ENCODE measurements around the gene SMPX. TPM values are rescaled to one million over a fixed set of nuclear protein-coding genes. Genes with fewer than 3 reads are reported as not detected.

SMPX gene
- total RNA-seq, 2 experiments from 2014 or later = not detected

DNA sequence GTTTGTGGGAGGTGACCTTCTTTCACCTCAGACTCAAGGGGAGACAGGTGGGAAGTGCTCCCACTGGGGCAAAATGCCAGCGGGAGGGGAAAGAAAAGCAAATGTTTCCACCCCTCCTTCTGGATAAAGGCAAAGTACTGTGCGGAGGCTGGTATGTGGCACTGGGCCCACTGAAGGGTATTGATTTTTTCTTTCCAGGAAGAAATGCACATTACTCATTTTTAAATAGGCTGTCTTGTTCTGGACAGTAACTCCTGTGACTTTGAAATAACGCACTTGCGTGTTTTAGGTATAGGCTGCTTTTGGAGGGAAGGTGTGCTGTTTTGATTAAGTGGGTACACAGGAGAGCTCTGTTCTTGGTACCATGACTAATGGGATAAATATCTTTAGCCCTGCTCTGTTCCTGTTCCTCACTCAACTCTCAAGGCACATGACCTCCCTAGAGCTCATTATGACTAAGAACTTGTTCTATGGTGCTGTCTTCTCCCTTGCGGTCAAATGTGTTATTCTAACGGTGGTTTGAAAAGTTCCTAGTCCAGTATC lies 40.8 kb upstream of the SMPX start:
- POLR2A ChIA-PET = no interaction called here
- no peaks in the 10 kb centered on the region for H3K79me2 ChIP-seq (ENCODE audit: insufficient read depth, low read depth, low read length)
- CTCF ChIA-PET (ENCODE audit: unreplicated experiment) = no interaction called here
- H3K4me2 ChIP-seq (ENCODE audit: low read length) = no peak overlapping the region
- H3K9me2 ChIP-seq (ENCODE audit: insufficient read depth, low read length) = no peaks in the 10 kb centered on the region
- no peaks in the 10 kb centered on the region for H4K20me1 ChIP-seq (ENCODE audit: insufficient read depth, low read length)
- no peak overlapping the region for H3K4me3 ChIP-seq (ENCODE audit: low read depth, low read length, poor library complexity, severe bottlenecking)
- no peak overlapping the region for H2AFZ ChIP-seq (ENCODE audit: low read length)
- intact Hi-C loops (cut with micrococcal nuclease; ENCODE audit: unreplicated experiment) = no loop called here
- H3K9me3 ChIP-seq (ENCODE audit: low read length) = no peaks in the 10 kb centered on the region
- H3K27ac ChIP-seq (ENCODE audit: low read depth, low read length, poor library complexity, severe bottlenecking) = no peak overlapping the region
- no peaks in the 10 kb centered on the region for H3K4me1 ChIP-seq (ENCODE audit: insufficient read depth, low read length, poor library complexity, severe bottlenecking)
- DNase-seq (ENCODE audit: low spot score) = no peak
- TF ChIP-seq EZH2phosphoT487 (IDR thresholded peaks at IDR 0.05; ENCODE audit: borderline replicate concordance, low read depth, low read length) = no peak
- TF ChIP-seq, protein P1, sequence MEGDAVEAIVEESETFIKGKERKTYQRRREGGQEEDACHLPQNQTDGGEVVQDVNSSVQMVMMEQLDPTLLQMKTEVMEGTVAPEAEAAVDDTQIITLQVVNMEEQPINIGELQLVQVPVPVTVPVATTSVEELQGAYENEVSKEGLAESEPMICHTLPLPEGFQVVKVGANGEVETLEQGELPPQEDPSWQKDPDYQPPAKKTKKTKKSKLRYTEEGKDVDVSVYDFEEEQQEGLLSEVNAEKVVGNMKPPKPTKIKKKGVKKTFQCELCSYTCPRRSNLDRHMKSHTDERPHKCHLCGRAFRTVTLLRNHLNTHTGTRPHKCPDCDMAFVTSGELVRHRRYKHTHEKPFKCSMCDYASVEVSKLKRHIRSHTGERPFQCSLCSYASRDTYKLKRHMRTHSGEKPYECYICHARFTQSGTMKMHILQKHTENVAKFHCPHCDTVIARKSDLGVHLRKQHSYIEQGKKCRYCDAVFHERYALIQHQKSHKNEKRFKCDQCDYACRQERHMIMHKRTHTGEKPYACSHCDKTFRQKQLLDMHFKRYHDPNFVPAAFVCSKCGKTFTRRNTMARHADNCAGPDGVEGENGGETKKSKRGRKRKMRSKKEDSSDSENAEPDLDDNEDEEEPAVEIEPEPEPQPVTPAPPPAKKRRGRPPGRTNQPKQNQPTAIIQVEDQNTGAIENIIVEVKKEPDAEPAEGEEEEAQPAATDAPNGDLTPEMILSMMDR (conservative IDR thresholded peaks at IDR 0.05; ENCODE audit: low read length) = no peak
- BruUV-seq (replicated peaks) = no TSS peak
- no peaks in the 10 kb centered on the region for H3K36me3 ChIP-seq (ENCODE audit: insufficient read depth, low read length)

DNA sequence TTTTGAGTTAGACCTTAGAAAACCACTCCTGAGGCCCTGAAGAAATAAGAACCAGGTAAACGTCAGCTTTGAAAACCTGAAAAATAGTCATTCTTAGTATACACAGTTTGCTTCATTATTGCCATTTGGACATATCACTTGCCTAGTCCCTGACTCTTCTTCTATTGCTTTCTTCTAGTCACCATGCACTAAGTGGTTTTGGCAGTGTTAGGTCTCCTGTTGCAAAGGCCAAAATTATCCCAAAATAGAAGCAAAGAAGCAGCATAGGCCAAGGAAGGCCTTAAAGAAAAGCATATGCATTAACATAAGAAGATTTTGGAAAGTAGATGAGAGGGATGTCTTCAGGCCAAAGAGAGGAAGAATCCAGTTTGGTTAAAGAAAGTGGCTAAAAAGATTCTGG lies 24.1 kb upstream of the SMPX start:
- Histone ChIP-seq H4K20me1 (ENCODE audit: insufficient read depth, low read length) (no peaks in the 10 kb centered on the region), H2AFZ (ENCODE audit: low read length) (no peak overlapping the region), H3K9me3 (ENCODE audit: low read length) (no peaks in the 10 kb centered on the region), H3K36me3 (ENCODE audit: insufficient read depth, low read length) (no peaks in the 10 kb centered on the region), H3K4me3 (ENCODE audit: low read depth, low read length, poor library complexity, severe bottlenecking) (no peak overlapping the region), H3K27ac (ENCODE audit: low read depth, low read length, poor library complexity, severe bottlenecking) (no peak overlapping the region), H3K4me2 (ENCODE audit: low read length) (no peak overlapping the region), H3K9me2 (ENCODE audit: insufficient read depth, low read length) (no peaks in the 10 kb centered on the region), H3K79me2 (ENCODE audit: insufficient read depth, low read depth, low read length) (no peaks in the 10 kb centered on the region), H3K4me1 (ENCODE audit: insufficient read depth, low read length, poor library complexity, severe bottlenecking) (no peaks in the 10 kb centered on the region)
- no peak for DNase-seq (ENCODE audit: low spot score)
- TF ChIP-seq, protein P1 (conservative IDR thresholded peaks at IDR 0.05; ENCODE audit: low read length) = no peak
- no peak for TF ChIP-seq EZH2phosphoT487 (IDR thresholded peaks at IDR 0.05; ENCODE audit: borderline replicate concordance, low read depth, low read length)
- intact Hi-C loops (cut with micrococcal nuclease; ENCODE audit: unreplicated experiment) = no loop called here
- POLR2A ChIA-PET = no interaction called here
- CTCF ChIA-PET (ENCODE audit: unreplicated experiment) = no interaction called here
- no TSS peak for BruUV-seq (replicated peaks)

DNA sequence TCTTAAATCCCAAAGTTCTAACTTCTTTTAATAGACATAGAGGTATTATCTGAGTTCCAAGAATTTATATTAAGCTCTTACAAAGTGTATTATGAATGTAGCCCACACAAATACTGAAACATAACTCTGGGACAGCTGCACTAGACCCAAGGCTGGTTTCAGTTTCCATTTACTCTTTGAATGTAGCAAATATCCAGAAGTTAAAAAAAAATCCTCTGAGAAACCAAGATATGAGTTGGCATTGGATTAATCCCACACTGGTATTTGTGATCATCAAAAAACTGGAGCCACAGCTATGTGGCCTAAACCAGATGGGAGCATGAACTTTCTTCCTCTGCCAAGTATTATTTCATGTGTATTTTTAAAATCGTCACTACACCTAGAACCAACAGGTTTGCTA lies 23.6 kb upstream of the SMPX start:
- no TSS peak for BruUV-seq (replicated peaks)
- CTCF ChIA-PET (ENCODE audit: unreplicated experiment) = no interaction called here
- no peak for DNase-seq (ENCODE audit: low spot score)
- Histone ChIP-seq H2AFZ (ENCODE audit: low read length) (no peak overlapping the region), H3K9me3 (ENCODE audit: low read length) (no peaks in the 10 kb centered on the region), H3K9me2 (ENCODE audit: insufficient read depth, low read length) (no peaks in the 10 kb centered on the region), H3K4me1 (ENCODE audit: insufficient read depth, low read length, poor library complexity, severe bottlenecking) (no peaks in the 10 kb centered on the region), H3K36me3 (ENCODE audit: insufficient read depth, low read length) (no peaks in the 10 kb centered on the region), H3K4me2 (ENCODE audit: low read length) (no peak overlapping the region), H4K20me1 (ENCODE audit: insufficient read depth, low read length) (no peaks in the 10 kb centered on the region), H3K4me3 (ENCODE audit: low read depth, low read length, poor library complexity, severe bottlenecking) (no peak overlapping the region), H3K27ac (ENCODE audit: low read depth, low read length, poor library complexity, severe bottlenecking) (no peak overlapping the region), H3K79me2 (ENCODE audit: insufficient read depth, low read depth, low read length) (no peaks in the 10 kb centered on the region)
- POLR2A ChIA-PET = no interaction called here
- no peak for TF ChIP-seq EZH2phosphoT487 (IDR thresholded peaks at IDR 0.05; ENCODE audit: borderline replicate concordance, low read depth, low read length)
- TF ChIP-seq, protein P1 (conservative IDR thresholded peaks at IDR 0.05; ENCODE audit: low read length) = no peak
- intact Hi-C loops (cut with micrococcal nuclease; ENCODE audit: unreplicated experiment) = no loop called here
